ENCODE results near the gene TTLL11. TPM values are rescaled to one million over a fixed set of nuclear protein-coding genes. Genes with fewer than 3 reads are reported as not detected.

The TTLL11 gene
- total and polyA plus RNA-seq, 4 donors, result 3.6 to 7.8 (median 5.9) TPM

DNA sequence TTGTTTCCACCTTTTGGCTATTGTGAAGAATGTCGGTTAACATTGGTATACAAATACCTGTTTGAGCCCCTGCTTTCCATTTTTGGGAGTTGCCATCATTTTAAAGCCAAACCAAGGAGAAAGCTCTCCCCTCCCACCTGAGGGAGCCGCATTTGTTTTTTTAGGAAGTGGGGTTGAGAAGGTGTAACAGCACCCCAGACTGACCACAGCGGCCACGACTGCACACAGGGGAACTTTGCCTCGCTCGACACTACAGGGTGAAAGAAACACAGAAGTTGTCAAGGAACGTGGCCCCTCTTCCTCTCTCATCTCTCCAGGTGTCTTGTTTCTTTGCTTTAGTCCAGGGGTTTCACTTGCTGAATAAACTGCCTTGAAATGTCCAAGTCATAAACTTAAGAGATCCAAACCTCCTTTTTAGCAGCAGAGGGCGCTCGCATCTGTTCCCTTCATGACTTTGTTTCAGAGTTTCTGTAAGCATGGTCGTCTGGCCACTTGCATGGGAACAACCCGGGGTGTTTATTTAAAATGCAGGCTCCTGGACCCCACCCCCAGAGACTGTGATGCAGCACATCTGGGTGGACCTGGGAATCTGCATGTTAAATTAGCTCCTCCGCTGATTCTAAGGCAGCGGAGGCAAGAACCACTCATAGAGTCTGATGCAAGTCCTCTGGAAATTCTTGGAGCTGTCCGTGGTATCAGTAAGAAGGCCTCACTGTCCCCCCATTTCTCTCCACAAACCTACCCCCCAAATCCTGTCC is 2.1 kb upstream of the TTLL11 start:
- TF ChIP-seq, protein P1, sequence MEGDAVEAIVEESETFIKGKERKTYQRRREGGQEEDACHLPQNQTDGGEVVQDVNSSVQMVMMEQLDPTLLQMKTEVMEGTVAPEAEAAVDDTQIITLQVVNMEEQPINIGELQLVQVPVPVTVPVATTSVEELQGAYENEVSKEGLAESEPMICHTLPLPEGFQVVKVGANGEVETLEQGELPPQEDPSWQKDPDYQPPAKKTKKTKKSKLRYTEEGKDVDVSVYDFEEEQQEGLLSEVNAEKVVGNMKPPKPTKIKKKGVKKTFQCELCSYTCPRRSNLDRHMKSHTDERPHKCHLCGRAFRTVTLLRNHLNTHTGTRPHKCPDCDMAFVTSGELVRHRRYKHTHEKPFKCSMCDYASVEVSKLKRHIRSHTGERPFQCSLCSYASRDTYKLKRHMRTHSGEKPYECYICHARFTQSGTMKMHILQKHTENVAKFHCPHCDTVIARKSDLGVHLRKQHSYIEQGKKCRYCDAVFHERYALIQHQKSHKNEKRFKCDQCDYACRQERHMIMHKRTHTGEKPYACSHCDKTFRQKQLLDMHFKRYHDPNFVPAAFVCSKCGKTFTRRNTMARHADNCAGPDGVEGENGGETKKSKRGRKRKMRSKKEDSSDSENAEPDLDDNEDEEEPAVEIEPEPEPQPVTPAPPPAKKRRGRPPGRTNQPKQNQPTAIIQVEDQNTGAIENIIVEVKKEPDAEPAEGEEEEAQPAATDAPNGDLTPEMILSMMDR (IDR thresholded peaks at IDR 0.05; ENCODE audit: control extremely low read depth, extremely low read depth), result peak; percentile 42
- no peak overlapping the region for H3K4me3 ChIP-seq
- DNase-seq, result peak; percentile 51 to 68 (median 67)

GRCh38 chr9:122091682-122092592 is 1.2 kb downstream of the TTLL11 start:
- H3K27ac ChIP-seq (ENCODE audit: low read depth in 1 of 2, low read length in 1 of 2), result peak overlapping the region in 1 of 2 donors; percentile 89
- TF ChIP-seq, protein P1 (IDR thresholded peaks at IDR 0.05; ENCODE audit: control extremely low read depth, extremely low read depth), result no peak
- peak overlapping the region; percentile 94 for H3K4me3 ChIP-seq
- 48 to 68% methylated on average over 11 of the region's 11 CpGs for WGBS, 2 donors
- no peak for ATAC-seq (ENCODE audit: insufficient read depth, low FRiP score)
- no peaks in the 10 kb centered on the region for H3K9me3 ChIP-seq (ENCODE audit: control insufficient read depth in 4 of 4, insufficient read depth in 3 of 4, low read length in 3 of 4)
- H3K27me3 ChIP-seq (ENCODE audit: control insufficient read depth in 3 of 3, insufficient read depth in 3 of 3, low read length in 2 of 3), result no peaks in the 10 kb centered on the region
- H3K4me1 ChIP-seq (ENCODE audit: control insufficient read depth in 5 of 5, insufficient read depth in 5 of 5, low read length in 5 of 5), result peaks cover 6 to 16% (median 10%) of the 10 kb centered on the region in 5 donors
- no peak for DNase-seq
- no peaks in the 10 kb centered on the region for H3K36me3 ChIP-seq (ENCODE audit: control insufficient read depth in 4 of 4, insufficient read depth in 4 of 4, low read length in 4 of 4)
- H3K9ac ChIP-seq (ENCODE audit: insufficient read depth in 1 of 2, low read length in 2 of 2), result peak overlapping the region in 1 of 2 donors; percentile 77

More for the DNA sequence above, 2.1 kb upstream of the TTLL11 start:
- Histone ChIP-seq H3K4me1 (ENCODE audit: control insufficient read depth in 5 of 5, insufficient read depth in 5 of 5, low read length in 5 of 5) (peaks cover 6 to 16% (median 10%) of the 10 kb centered on the region in 5 donors), H3K27me3 (ENCODE audit: control insufficient read depth in 3 of 3, insufficient read depth in 3 of 3, low read length in 2 of 3) (peaks cover 0 to 4% (median 3%) of the 10 kb centered on the region in 3 donors), H3K27ac (ENCODE audit: low read depth in 1 of 2, low read length in 1 of 2) (no peak overlapping the region), H3K9me3 (ENCODE audit: control insufficient read depth in 4 of 4, insufficient read depth in 3 of 4, low read length in 3 of 4) (no peaks in the 10 kb centered on the region), H3K36me3 (ENCODE audit: control insufficient read depth in 4 of 4, insufficient read depth in 4 of 4, low read length in 4 of 4) (no peaks in the 10 kb centered on the region), H3K9ac (ENCODE audit: insufficient read depth in 1 of 2, low read length in 2 of 2) (no peak overlapping the region)
- ATAC-seq (ENCODE audit: insufficient read depth, low FRiP score), result no peak
- 22 to 24% methylated on average over 14 of the region's 14 CpGs for WGBS, 2 donors

GRCh38 chr9:122090981-122091380 is 2.1 kb downstream of the TTLL11 start:
- H3K36me3 ChIP-seq (ENCODE audit: control insufficient read depth in 4 of 4, insufficient read depth in 4 of 4, low read length in 4 of 4), result no peaks in the 10 kb centered on the region
- ATAC-seq (ENCODE audit: insufficient read depth, low FRiP score) (no peak), DNase-seq (no peak)
- TF ChIP-seq, protein P1 (IDR thresholded peaks at IDR 0.05; ENCODE audit: control extremely low read depth, extremely low read depth), result no peak
- H3K27me3 ChIP-seq (ENCODE audit: control insufficient read depth in 3 of 3, insufficient read depth in 3 of 3, low read length in 2 of 3), result no peaks in the 10 kb centered on the region
- peaks cover 6 to 16% (median 10%) of the 10 kb centered on the region in 5 donors for H3K4me1 ChIP-seq (ENCODE audit: control insufficient read depth in 5 of 5, insufficient read depth in 5 of 5, low read length in 5 of 5)
- H3K9me3 ChIP-seq (ENCODE audit: control insufficient read depth in 4 of 4, insufficient read depth in 3 of 4, low read length in 3 of 4), result no peaks in the 10 kb centered on the region
- H3K9ac ChIP-seq (ENCODE audit: insufficient read depth in 1 of 2, low read length in 2 of 2), result no peak overlapping the region
- no peak overlapping the region for H3K27ac ChIP-seq (ENCODE audit: low read depth in 1 of 2, low read length in 1 of 2)
- whole genome bisulfite sequencing, 2 donors, result 93 to 95% methylated on average over 5 of the region's 5 CpGs
- H3K4me3 ChIP-seq, result no peak overlapping the region
